Immature natural killer cell (primary cell): ENCODE results near the gene EPHX1. TPM values are rescaled to one million over a fixed set of nuclear protein-coding genes. Genes with fewer than 3 reads are reported as not detected.
"Not testable (repeated sequence)": the region's sequence is repeated elsewhere in the genome, so short reads cannot be mapped to it uniquely, and the experiment has no call there.

Experiments
- DNase-seq, 3 donors: peaks; one replicate each; pipeline ENCODE4 v3.0.0; 2022; ENCODE audit warnings: mixed read lengths in 1 of 3
- H3K27ac Mint-ChIP-seq, 6 donors: one replicate each; pipeline ENCODE4 v1.8.0; 2020; ENCODE audit warnings: mixed read lengths in 6 of 6, mild to moderate bottlenecking in 5 of 6, inconsistent platforms in 4 of 6, moderate library complexity in 3 of 6
- H3K27me3 Mint-ChIP-seq, 3 donors: one replicate each; pipeline ENCODE4 v1.8.0; 2020 to 2021; ENCODE audit warnings: low read depth in 3 of 3, mild to moderate bottlenecking in 3 of 3, mixed read lengths in 3 of 3, moderate library complexity in 3 of 3, inconsistent platforms in 1 of 3
- H3K36me3 Mint-ChIP-seq, 3 donors: one replicate each; pipeline ENCODE4 v1.8.0; 2020; ENCODE audit warnings: mixed read lengths in 3 of 3, inconsistent platforms in 2 of 3, mild to moderate bottlenecking in 2 of 3
- H3K4me1 Mint-ChIP-seq, 2 donors: one replicate each; pipeline ENCODE4 v1.8.0; 2020; ENCODE audit warnings: inconsistent platforms in 2 of 2, mild to moderate bottlenecking in 2 of 2, mixed read lengths in 2 of 2, moderate library complexity in 1 of 2
- H3K4me3 Mint-ChIP-seq, 5 donors: one replicate each; pipeline ENCODE4 v1.8.0; 2020; ENCODE audit warnings: mild to moderate bottlenecking in 5 of 5, mixed read lengths in 5 of 5, inconsistent platforms in 3 of 5, moderate library complexity in 3 of 5
- H3K9me3 Mint-ChIP-seq, 6 donors: one replicate each; pipeline ENCODE4 v1.8.0; 2020; ENCODE audit warnings: mild to moderate bottlenecking in 6 of 6, mixed read lengths in 6 of 6, inconsistent platforms in 4 of 6, moderate library complexity in 3 of 6
- polyA plus RNA-seq, 3 donors: library from polyadenylated mRNA; unstranded; fragments of 300-500 nt; fragmentation: Illumina TruSeq; gene quantifications; one replicate each; pipeline ENCODE4 v1.2.3, GENCODE V29; 2021

EPHX1 gene
- polyA plus RNA-seq, 3 donors from 2014 or later, result 0.86 to 2.4 (median 1.5) TPM

DNA sequence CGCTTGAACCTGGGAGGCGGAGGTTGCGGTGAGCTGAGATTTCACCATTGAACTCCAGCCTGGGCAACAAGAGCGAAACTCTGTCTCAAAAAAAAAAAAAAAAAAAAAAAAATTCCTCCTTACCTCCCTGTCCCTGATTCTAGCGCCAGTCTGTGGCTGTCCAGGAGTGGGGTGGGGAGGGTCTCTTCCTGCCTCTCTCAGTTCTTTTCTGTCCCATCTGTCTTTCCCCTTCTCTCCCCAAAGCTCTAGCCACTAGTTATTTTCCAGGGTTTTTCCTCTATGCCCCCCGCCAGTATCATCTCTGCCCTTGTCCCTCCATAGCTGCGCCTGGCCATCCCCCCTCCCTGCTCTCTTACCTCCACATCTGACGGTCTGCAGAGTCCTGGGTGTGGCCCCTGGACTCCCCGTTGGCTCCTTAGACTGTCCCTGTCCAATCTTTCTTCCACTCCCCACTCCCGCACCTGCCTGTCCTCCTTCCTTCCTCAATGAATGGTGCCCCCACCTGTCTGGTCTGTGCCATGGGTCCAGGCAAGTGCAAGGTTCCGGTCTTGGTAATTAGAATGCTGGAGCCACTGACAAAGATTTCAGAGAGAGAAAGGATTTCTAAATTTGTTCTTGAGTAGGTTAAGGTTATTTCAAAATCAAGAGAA, 73.8 kb downstream of the EPHX1 start:
- DNase-seq, result no peak
- H3K4me1 Mint-ChIP-seq, result peaks cover 34 to 40% of the 10 kb centered on the region in 2 donors
- H3K36me3 Mint-ChIP-seq, result peaks cover 0 to 2% (median 0%) of the 10 kb centered on the region in 3 donors
- H3K9me3 Mint-ChIP-seq, result no peaks in the 10 kb centered on the region
- peaks cover 2 to 6% (median 4%) of the 10 kb centered on the region in 3 donors for H3K27me3 Mint-ChIP-seq
- H3K4me3 Mint-ChIP-seq, result peak overlapping the region; percentile 91 to 95 (median 93)
- H3K27ac Mint-ChIP-seq, result peak overlapping the region; percentile 0 to 86 (median 70)

DNA sequence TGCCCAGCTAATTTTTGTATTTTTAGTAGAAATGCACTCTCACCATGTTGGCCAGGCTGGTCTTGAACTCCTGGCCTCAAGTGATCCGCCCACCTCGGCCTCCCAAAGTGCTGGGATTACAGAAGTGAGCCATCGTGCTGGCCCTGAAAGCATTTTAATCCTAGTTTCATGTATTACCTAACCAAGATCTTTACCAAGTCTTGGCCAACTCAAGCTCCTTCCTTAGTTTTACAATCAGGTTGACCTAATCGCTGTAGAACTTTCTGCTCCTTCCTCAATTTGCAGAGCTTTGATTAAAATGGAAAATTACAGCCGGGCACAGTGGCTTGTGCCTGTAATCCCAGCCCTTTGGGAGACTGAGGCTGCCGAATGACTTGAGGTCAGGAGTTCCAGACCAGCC, 75.4 kb downstream of the EPHX1 start:
- Mint-ChIP-seq H3K27me3 (peaks cover 2 to 7% (median 6%) of the 10 kb centered on the region in 3 donors), H3K4me3 (no peak overlapping the region), H3K36me3 (no peaks in the 10 kb centered on the region), H3K27ac (no peak overlapping the region), H3K9me3 (no peaks in the 10 kb centered on the region), H3K4me1 (peaks cover 19 to 24% of the 10 kb centered on the region in 2 donors)
- DNase-seq, result no peak

DNA sequence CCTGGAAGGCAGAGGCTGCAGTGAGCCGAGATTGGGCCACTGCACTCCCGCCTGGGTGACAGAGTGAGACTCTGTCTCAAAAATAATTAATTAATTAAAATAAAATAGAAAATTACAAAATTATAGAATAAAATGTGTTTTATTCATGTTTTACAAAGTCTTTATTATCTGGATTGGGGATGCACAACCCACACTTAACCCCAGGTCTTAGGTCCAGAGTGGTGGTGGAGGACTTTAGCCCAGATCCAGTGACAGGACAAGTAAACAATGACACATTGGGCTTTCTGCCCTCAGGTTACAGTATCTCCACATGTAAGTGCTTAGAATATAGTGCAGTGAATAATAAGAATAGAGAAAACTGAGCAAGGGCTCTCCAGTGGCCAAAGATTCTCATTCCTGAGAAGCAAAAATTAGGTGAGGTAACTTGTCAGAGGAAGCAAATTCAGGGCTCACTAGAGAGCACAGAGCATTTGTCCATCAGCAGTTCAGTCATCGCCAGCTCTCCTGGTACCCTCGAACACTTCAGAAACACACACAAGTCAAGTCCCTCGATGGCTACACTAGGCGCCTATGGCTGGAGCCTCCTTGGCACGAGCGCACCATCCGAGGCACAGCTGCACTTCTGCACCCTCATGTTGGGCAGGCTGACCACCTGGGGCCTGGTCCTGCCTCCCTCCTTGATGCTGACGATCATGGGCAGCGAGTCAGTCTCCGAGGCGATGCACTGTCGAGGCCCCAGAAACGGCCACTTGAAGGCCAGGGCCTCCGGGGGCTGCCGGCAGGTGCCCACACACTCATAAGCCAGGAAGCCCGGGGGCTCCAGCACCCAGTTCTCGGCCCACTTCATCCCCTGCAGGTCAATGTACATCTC, 76.5 kb downstream of the EPHX1 start:
- Mint-ChIP-seq H3K4me3 (no peak overlapping the region), H3K36me3 (no peaks in the 10 kb centered on the region), H3K27ac (no peak overlapping the region), H3K9me3 (no peaks in the 10 kb centered on the region), H3K27me3 (peaks cover 3 to 7% (median 4%) of the 10 kb centered on the region in 3 donors), H3K4me1 (peaks cover 8 to 13% of the 10 kb centered on the region in 2 donors)
- no peak for DNase-seq

DNA sequence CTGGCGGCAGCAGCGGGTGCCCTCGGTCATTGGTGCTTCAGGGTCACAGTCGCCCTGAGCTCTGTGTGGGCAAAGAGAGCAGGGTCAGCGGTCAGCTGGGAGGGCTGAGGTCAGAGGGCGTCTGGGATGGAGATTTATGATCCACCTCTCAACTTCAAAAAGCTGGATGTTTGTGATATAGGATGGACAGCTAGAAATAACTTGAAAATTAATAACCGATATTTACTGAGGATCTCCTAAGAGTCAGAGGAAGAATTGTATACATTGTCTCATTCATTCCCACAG, 77.0 kb downstream of the EPHX1 start:
- Mint-ChIP-seq H3K27ac (no peak overlapping the region), H3K36me3 (no peaks in the 10 kb centered on the region), H3K27me3 (peaks cover 0 to 7% (median 3%) of the 10 kb centered on the region in 3 donors), H3K4me1 (peaks cover 6 to 12% of the 10 kb centered on the region in 2 donors), H3K4me3 (no peak overlapping the region), H3K9me3 (no peaks in the 10 kb centered on the region)
- DNase-seq, result no peak

DNA sequence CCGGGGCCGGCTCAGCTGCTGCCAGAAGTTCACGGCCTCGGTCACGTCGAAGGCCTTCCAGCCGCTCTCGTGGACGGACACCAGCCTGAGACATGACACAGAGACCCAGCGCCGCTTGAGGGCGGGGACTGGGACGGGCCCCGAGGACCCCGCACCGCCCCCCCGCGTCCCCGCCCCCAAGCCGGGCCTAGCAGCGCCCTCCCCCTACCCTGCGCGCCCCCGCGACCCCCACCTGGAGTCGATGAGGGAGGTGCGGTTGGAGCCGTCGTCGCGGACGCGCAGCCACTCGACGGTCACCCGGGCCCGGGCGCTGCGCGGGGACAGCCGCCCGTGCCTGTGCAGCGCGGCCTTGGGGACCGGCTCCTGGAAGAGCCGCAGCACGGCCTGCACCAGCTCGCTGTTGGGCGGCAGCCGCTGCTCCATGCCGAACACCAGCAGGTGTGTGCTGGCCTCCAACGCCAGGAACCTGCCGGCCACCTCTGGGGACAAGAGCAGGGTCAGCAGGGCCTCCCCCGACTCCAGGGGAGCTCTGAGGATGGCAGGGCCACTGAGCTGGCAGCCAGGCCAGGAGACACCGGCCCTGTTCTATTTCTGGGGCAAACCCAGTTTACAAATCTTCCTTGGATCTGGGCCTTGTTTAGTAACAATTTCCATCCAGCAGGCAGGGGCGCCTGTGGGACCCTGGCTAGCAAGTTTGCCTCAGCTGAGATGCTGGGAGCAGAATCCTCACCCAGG, 77.8 kb downstream of the EPHX1 start:
- H3K4me3 Mint-ChIP-seq, H3K9me3 Mint-ChIP-seq, DNase-seq, H3K27ac Mint-ChIP-seq, H3K36me3 Mint-ChIP-seq, H3K27me3 Mint-ChIP-seq: not testable (repeated sequence)
- peaks cover 6 to 12% of the 10 kb centered on the region in 2 donors for H3K4me1 Mint-ChIP-seq

DNA sequence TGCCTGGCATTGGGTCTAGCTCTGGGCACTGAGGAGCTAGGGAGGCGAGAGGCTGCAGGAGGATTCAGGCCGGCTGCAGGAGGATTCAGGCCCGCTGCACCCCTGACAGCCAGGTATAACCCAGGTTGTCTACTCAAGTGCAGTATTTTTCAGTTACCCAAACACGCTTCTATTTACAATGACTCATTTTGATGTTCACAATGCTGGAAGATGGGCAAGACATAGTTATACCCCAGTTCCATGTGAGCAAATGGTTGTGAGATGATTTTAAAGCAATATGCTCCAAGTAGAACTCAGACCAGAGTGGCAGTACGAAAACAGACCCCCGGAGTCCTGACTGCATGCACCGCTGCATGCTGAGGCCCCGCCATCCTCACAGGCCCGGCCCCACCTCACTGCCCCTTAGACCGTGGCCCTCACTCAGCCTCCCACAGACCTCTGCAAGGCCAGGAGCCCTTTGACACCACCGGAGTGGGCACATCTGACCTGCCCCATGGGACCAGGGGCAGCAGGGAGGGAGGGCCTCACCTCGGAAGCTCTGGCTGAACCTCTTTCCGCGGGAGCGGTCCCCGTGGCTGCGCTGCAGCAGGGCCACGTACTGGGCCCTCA, 78.5 kb downstream of the EPHX1 start:
- no peak overlapping the region for H3K27ac Mint-ChIP-seq
- H3K36me3 Mint-ChIP-seq, result no peaks in the 10 kb centered on the region
- no peak overlapping the region for H3K4me3 Mint-ChIP-seq
- no peaks in the 10 kb centered on the region for H3K9me3 Mint-ChIP-seq
- peaks cover 0 to 7% (median 3%) of the 10 kb centered on the region in 3 donors for H3K27me3 Mint-ChIP-seq
- no peak for DNase-seq
- peaks cover 3 to 7% of the 10 kb centered on the region in 2 donors for H3K4me1 Mint-ChIP-seq

DNA sequence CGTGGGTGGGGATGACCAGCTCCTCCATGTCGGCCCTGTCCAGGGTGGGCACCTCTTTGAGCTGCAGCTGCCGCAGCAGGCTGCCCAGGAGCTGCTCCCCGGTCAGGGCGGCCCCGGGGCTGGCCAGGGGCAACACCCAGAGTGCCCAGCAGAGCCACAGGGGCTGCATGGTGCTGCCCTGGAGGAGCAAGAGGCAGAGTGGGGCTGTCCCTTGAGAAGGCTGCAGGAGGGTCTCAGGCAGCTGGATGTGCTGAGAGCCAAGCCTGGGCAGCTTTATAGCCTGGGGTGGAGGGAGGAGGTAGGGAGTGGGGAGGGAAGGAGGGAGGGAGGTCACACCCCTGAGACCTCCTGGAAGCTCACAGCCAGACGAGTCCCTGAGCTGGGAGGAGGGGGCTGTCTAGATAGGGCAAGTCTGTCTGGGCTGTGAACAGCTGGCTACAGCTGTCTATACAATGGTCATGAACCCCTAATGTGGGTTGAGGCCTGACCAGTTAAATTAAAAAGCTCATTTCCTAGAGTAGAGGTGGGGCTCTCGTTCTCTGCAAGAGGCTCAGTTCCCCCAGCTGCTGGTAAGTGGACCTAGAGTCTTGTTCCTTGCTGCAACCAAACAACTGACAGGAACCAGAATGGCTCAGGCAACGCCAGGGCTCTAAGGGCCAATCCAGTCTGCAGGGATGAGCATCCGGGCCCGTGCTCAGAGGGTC, 79.1 kb downstream of the EPHX1 start, which contains the start of gene LEFTY1:
TSS of gene LEFTY1 (minus strand) at position 249 of the 704 bp plus-strand sequence. CDS start at position 169, 80 bp downstream.
- no peak for DNase-seq
- H3K9me3 Mint-ChIP-seq, result no peaks in the 10 kb centered on the region
- H3K4me1 Mint-ChIP-seq, result no peaks in the 10 kb centered on the region
- H3K36me3 Mint-ChIP-seq, result no peaks in the 10 kb centered on the region
- H3K27ac Mint-ChIP-seq, result no peak within 1 kb of the TSS
- H3K27me3 Mint-ChIP-seq, result peaks cover 0 to 7% (median 2%) of the 10 kb centered on the region in 3 donors
- no peak within 1 kb of the TSS for H3K4me3 Mint-ChIP-seq

DNA sequence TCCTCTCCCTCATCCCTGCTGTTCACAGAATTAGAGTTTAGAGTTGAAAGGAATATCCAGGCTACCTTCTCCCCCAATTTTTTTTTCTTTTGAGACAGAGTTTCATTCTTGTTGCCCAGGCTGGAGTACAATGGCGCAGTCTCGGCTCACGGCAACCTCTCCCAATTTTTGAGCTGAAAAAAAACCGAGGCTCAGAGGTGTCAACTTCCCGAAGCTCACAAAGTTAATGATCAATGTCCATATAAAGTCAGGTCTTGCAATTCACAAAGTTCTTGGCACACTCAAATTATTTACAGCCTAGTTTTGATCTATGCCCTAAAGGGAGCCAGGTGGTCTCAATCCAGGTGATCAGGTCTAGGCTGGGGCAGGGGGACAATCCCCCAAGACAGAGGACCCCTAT, 79.8 kb downstream of the EPHX1 start:
- Mint-ChIP-seq H3K4me1 (no peaks in the 10 kb centered on the region), H3K4me3 (no peak overlapping the region), H3K27ac (no peak overlapping the region)

DNA sequence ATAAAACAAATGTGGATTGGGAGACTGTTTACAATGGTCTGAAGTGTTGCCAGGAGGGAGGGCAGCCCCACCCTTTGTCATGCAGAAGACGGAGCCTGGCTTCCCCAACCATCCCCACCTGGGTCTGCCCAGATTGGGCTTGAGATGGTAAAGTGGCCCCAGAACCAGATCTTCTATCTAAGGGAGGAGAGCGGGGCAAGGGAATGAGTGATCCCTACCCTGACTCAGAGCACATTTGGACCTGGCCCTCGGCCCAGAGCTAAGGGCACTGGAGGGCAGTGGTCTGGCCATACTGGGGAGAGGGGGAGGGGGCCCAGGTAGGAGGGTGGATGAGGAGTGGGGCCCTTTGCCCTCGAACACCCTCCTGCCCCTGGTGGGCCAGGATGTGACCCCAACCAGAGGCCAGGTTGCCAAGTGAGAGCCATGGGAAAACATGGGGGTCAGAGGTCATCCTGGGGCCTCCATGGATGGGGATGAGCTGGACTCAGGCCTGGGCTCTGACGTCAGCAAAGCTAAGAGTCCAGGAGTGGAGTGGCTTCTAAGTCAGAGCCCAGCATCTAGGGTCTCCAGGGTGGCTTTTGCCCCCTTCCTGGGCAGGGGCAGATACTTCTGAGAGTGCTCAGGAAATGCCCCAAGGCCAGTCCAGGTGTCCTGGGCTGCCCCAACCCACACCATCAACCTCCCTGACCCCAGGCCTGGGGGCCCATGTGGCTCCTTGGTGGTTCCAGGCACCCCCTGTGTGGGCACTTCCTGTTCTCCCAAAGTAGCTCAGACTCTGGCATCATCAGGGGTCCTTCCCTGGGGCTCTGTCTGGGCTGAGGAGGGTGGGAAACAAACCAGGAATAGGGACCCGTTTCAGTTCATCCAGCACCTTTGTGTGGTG, 80.7 kb downstream of the EPHX1 start:
- Mint-ChIP-seq H3K9me3 (no peaks in the 10 kb centered on the region), H3K27ac (no peak overlapping the region), H3K36me3 (no peaks in the 10 kb centered on the region), H3K4me1 (no peaks in the 10 kb centered on the region), H3K27me3 (peaks cover 0 to 5% (median 2%) of the 10 kb centered on the region in 3 donors), H3K4me3 (no peak overlapping the region)
- no peak for DNase-seq

More for the DNA sequence above, 79.8 kb downstream of the EPHX1 start:
- Mint-ChIP-seq H3K9me3 (no peaks in the 10 kb centered on the region), H3K36me3 (no peaks in the 10 kb centered on the region), H3K27me3 (peaks cover 0 to 7% (median 2%) of the 10 kb centered on the region in 3 donors)
- DNase-seq, result no peak

DNA sequence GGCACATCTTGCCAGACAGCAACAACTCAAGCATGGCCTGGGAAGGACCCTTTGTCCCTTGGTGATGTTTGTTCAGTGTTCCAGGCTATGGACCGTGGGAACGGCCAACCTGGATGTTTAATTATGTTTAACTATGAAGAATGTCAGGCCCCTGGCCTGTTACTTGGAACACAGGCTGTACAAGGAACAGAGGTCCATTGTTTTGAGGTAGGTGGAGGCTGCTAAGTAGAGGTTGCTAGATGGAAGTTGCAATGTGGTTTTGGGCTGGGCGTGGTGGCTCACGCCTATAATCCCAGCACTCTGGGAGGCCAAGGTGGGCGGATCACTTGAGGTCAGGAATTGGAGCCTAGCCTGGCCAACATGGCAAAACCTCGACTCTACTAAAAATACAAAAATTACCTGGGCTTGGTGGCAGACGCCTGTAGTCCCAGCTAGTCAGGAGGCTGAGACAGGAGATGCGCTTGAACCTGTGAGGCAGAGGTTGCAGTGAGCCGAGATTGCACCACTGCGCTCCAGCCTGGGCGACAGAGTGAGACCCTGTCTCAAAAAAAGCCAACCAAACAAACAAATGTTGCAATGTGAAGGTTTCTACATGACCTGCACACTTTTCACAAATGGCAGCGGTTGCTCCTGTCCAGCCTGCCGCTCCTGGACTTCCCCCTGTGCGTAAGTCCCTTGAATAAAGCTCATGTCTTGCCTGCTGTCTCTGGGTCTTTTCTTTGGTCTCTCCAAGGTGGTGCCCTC, 81.5 kb downstream of the EPHX1 start:
- no peak overlapping the region for H3K4me3 Mint-ChIP-seq
- peaks cover 4 to 5% of the 10 kb centered on the region in 2 donors for H3K4me1 Mint-ChIP-seq
- DNase-seq, result no peak
- H3K9me3 Mint-ChIP-seq, result no peaks in the 10 kb centered on the region
- peak overlapping the region in 1 of 6 donors; percentile 17 for H3K27ac Mint-ChIP-seq
- peaks cover 0 to 5% (median 2%) of the 10 kb centered on the region in 3 donors for H3K27me3 Mint-ChIP-seq
- no peaks in the 10 kb centered on the region for H3K36me3 Mint-ChIP-seq

DNA sequence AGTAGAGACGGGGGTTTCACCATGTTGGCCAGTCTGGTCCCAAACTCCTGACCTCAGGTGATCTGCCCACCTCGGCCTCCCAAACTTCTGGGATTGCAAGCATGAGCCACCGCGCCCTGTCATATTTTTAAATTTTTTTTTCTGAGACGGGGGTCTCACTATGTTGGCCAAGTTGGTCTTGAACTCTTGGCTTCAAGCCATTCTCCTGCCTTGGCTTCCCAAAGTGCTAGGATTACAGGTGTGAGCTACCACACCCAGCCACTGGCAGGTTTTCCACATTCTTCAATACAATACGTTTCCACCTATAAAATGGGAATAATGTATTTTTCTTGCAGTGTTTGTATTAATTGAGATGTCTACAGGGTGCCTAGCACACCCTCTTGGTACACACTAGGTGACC, 82.4 kb downstream of the EPHX1 start:
- no peaks in the 10 kb centered on the region for H3K9me3 Mint-ChIP-seq
- no peak overlapping the region for H3K27ac Mint-ChIP-seq
- H3K4me1 Mint-ChIP-seq, result peaks cover 13 to 14% of the 10 kb centered on the region in 2 donors
- H3K36me3 Mint-ChIP-seq, result no peaks in the 10 kb centered on the region
- no peak for DNase-seq
- H3K4me3 Mint-ChIP-seq, result no peak overlapping the region
- H3K27me3 Mint-ChIP-seq, result peaks cover 6 to 8% (median 7%) of the 10 kb centered on the region in 3 donors
